ENCODE measurements around the gene FIGNL2.

Gene FIGNL2

GRCh38 chr12:51821440-51822260, 26.9 kb downstream of the FIGNL2 start:
- H3K27ac Mint-ChIP-seq = peak overlapping the region in 1 of 2 donors; percentile 60
- H3K4me3 Mint-ChIP-seq = peak overlapping the region; percentile 68 to 79
- H3K4me1 Mint-ChIP-seq = peaks cover 28% of the 10 kb centered on the region
- peak in 1 of 2 donors; percentile 25 for DNase-seq
- H3K27me3 Mint-ChIP-seq = no peaks in the 10 kb centered on the region
- ATAC-seq = peak; percentile 39
- no peaks in the 10 kb centered on the region for H3K9me3 Mint-ChIP-seq

- H3K4me1 Mint-ChIP-seq = peaks cover 29% of the 10 kb centered on the region
- peak overlapping the region; percentile 79 to 82 for H3K4me3 Mint-ChIP-seq
- no peaks in the 10 kb centered on the region for H3K9me3 Mint-ChIP-seq
- DNase-seq (peak; percentile 88 to 92), ATAC-seq (peak; percentile 87)
- peak overlapping the region in 1 of 2 donors; percentile 60 for H3K27ac Mint-ChIP-seq
- peaks cover 8% of the 10 kb centered on the region for H3K27me3 Mint-ChIP-seq
Observed at GRCh38 chr12:51820526-51821439, 27.7 kb downstream of the FIGNL2 start.

GRCh38 chr12:51819736-51820525, 28.6 kb downstream of the FIGNL2 start:
- peak overlapping the region; percentile 79 to 82 for H3K4me3 Mint-ChIP-seq
- H3K27me3 Mint-ChIP-seq = peaks cover 16% of the 10 kb centered on the region
- H3K4me1 Mint-ChIP-seq = peaks cover 37% of the 10 kb centered on the region
- DNase-seq (no peak), ATAC-seq (no peak)
- no peak overlapping the region for H3K27ac Mint-ChIP-seq
- H3K9me3 Mint-ChIP-seq = no peaks in the 10 kb centered on the region

GRCh38 chr12:51818566-51819300, 29.8 kb downstream of the FIGNL2 start:
- peaks cover 36% of the 10 kb centered on the region for H3K4me1 Mint-ChIP-seq
- no peak overlapping the region for H3K4me3 Mint-ChIP-seq
- no peaks in the 10 kb centered on the region for H3K9me3 Mint-ChIP-seq
- H3K27ac Mint-ChIP-seq = peak overlapping the region in 1 of 2 donors; percentile 68
- H3K27me3 Mint-ChIP-seq = peaks cover 17% of the 10 kb centered on the region
- DNase-seq (no peak), ATAC-seq (no peak)

DNA sequence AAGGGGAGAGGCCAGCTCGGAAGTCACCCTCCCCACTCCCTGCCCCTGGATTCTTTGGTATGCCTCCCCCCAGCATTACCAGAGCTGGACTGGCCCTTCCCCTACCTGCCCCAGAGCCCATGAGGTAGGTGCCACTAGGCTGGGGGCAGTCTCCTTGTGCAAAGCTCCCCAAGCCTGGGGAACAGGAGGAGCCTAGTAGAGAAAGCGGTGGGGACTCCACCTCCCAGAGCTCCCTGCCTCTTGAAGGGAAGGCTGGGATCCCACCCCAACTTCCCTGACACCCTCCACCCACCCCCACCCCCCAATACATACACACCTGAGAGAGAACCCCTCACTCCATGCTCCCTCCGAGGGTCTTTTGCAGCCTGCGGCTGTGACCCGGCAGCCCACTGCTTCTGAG, 30.4 kb downstream of the FIGNL2 start:
- no peak for ATAC-seq
- no peak for DNase-seq
- Mint-ChIP-seq H3K27me3 (peaks cover 17% of the 10 kb centered on the region), H3K4me1 (peaks cover 31% of the 10 kb centered on the region), H3K27ac (peak overlapping the region in 1 of 2 donors; percentile 79), H3K9me3 (no peaks in the 10 kb centered on the region), H3K4me3 (no peak overlapping the region)

DNA sequence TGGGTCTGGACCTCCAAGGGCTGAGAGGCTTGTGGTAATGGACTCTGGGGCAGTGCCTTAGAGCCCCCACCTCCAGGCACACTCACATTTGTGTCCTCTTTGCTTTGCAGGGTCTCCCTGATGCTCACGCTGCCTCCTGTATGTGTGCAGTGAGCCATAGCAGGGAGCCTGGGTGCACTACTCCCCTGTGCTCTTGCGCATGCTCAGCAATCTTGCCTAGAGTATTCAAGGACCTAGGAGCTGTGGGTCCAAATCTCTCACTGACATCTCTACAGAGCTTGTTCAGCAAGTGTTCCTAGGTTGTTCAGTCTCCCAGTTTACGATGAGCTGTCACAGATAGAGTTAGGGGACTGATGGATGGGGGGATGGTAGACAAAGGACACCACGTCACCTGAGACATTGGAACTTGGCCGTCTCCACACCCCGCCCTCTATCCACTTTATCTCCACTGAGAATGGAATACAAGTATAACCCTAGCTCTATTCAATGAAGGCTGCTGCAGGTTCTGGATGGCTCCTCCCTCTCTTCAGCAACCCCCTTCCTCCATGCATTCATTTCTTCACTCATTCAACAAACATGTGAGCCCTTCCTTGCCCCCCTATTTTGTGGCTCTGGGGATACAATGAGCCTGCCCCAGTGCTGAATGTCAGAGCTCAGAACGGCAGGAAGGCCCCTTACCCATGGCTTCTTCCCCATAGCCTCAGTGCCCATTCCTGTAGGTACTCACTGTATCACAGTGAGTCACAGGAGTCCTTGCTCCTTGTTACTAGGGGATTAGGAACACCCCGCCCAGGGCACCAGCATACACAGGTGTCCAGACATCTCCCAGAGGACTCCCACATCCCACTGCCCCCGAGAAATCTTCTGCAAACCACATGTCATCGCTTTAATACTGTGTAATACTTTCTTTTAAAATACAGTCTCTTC, 31.2 kb downstream of the FIGNL2 start:
- Mint-ChIP-seq H3K4me3 (no peak overlapping the region), H3K27ac (no peak overlapping the region), H3K9me3 (no peaks in the 10 kb centered on the region), H3K27me3 (peaks cover 17% of the 10 kb centered on the region), H3K4me1 (peaks cover 24% of the 10 kb centered on the region)
- no peak for ATAC-seq
- no peak for DNase-seq

DNA sequence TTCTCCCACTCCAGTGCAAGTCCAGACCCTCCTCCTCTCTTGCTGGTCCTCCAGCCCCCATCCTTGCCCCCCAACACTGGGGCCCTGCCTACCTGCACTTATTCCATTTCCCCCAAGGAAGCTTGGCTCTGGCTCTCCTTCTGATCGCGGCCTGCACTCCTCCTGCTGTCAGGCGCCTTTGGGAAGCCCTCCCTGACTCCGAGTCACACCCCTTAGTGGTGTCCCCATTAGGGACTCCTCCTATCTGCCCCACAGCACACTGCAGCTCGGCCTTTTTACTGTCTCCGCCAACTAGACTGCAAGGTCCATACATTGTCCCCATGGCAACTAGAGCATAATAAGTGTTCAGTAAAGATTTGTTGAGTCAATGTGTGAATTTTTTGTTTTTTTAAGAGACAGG, 32.9 kb downstream of the FIGNL2 start:
- DNase-seq = no peak
- peak overlapping the region in 1 of 2 donors; percentile 24 for H3K27ac Mint-ChIP-seq
- ATAC-seq = no peak
- peaks cover 18% of the 10 kb centered on the region for H3K4me1 Mint-ChIP-seq
- H3K27me3 Mint-ChIP-seq = peaks cover 17% of the 10 kb centered on the region
- H3K4me3 Mint-ChIP-seq = peak overlapping the region; percentile 72 to 77
- no peaks in the 10 kb centered on the region for H3K9me3 Mint-ChIP-seq

GRCh38 chr12:51814311-51815088, 34.0 kb downstream of the FIGNL2 start:
- Mint-ChIP-seq H3K9me3 (no peaks in the 10 kb centered on the region), H3K4me3 (peak overlapping the region; percentile 72 to 77), H3K27ac (peak overlapping the region in 1 of 2 donors; percentile 24), H3K4me1 (peaks cover 12% of the 10 kb centered on the region), H3K27me3 (peaks cover 17% of the 10 kb centered on the region)
- DNase-seq (peak; percentile 80), ATAC-seq (peak; percentile 91)

DNA sequence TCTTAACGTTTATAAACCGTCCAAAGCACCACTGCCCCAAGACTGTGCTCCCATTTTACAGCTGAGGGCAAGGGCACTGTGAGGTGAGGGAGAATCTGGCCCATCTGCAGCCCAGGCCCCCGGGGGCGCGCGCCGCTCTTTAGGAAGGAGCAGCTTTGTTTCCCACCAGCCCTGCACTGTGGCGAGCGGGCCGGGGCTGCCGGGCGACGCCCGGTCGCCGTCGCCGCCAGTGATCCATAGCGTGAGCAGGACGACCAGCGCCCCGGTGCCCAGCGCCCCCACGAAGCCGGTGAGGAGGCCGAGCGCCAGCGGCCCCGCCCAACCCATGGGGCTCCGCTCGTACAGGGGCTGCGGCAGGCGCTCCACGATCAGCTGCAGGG, 34.6 kb downstream of the FIGNL2 start:
- Mint-ChIP-seq H3K4me1 (peaks cover 10% of the 10 kb centered on the region), H3K27me3 (peaks cover 17% of the 10 kb centered on the region), H3K4me3 (peak overlapping the region; percentile 62 to 63), H3K27ac (peak overlapping the region in 1 of 2 donors; percentile 54), H3K9me3 (no peaks in the 10 kb centered on the region)
- ATAC-seq (no peak), DNase-seq (no peak)

GRCh38 chr12:51812871-51813270, 35.6 kb downstream of the FIGNL2 start:
- H3K9me3 Mint-ChIP-seq = no peaks in the 10 kb centered on the region
- H3K4me3 Mint-ChIP-seq = no peak overlapping the region
- no peak overlapping the region for H3K27ac Mint-ChIP-seq
- H3K27me3 Mint-ChIP-seq = peaks cover 17% of the 10 kb centered on the region
- peaks cover 10% of the 10 kb centered on the region for H3K4me1 Mint-ChIP-seq
- ATAC-seq (no peak), DNase-seq (no peak)

- H3K4me3 Mint-ChIP-seq = no peak overlapping the region
- ATAC-seq = no peak
- H3K4me1 Mint-ChIP-seq = peaks cover 10% of the 10 kb centered on the region
- H3K27ac Mint-ChIP-seq = peak overlapping the region in 1 of 2 donors; percentile 61
- H3K9me3 Mint-ChIP-seq = no peaks in the 10 kb centered on the region
- DNase-seq = no peak
- H3K27me3 Mint-ChIP-seq = peaks cover 17% of the 10 kb centered on the region
Observed at GRCh38 chr12:51811203-51812202, 37.0 kb downstream of the FIGNL2 start.

DNA sequence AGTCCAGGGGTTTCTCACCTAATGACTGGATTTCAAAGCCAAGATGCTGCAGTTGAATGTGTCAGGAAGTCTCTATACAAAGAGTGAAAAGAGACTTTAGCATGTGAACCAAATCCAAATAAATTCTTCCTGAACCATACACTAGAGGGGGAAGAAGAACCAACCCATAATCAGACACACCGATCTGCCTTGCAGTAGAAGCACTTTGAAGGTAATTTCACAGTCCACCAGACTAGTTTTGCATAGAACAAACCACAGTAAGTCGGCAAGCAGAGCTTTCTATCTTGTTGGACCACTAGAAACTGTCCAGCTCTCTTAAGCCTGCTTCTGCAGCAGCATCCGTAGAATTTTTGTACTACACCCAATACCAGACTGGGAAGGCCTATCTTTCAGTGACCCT, 39.3 kb downstream of the FIGNL2 start:
- Mint-ChIP-seq H3K4me1 (no peaks in the 10 kb centered on the region), H3K9me3 (no peaks in the 10 kb centered on the region), H3K27me3 (no peaks in the 10 kb centered on the region), H3K4me3 (no peak overlapping the region), H3K27ac (no peak overlapping the region)
- ATAC-seq = no peak
- no peak for DNase-seq

Data from stimulated activated naive CD8-positive, alpha-beta T cell treated with anti-CD3 and anti-CD28 coated beads, Interleukin-15, amount 100 ng/mL, for 72 hours (primary cell).